Measurements from ENCODE around the gene POLR2L.

Gene POLR2L

GRCh38 chr11:797296-798092 lies 44.8 kb downstream of the POLR2L start:
- peak in 55 of 58 donors; percentile 19 to 91 (median 76) for DNase-seq

DNA sequence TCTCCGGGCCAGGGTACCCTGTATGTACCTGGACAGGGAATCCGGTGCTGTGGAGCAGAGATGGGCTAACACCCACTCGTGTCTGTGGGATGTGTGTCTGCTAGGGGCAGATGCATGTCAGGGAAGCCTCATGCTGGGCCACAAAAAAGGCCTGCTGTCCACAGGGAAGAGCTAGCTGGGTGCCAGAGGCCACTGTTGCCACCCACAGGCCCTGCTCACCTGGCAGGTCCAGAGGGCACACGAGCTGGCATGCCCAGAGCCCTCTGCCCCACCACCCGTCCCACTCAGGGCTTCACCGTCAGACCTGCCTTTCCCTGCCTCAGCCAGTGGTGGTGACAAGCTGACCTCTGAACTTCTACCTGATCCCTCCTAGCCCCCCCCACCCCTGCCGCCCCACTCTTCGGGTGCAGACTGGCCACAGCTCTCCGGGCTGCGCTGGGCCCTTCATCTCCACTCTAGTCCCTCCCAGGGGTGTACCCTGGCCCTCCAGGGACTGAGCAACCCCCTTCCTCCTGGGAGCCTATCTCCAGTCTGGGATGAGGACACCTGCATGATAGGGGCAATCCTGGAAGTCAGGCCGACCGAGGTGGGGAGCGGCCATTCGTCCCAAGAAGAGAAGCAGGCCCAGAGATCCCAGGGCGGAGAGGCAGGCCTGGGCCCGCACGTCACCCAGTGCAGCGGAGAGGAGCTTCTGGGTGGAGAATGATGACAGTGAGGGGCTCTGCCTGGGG lies 45.6 kb downstream of the POLR2L start:
- DNase-seq = no peak

DNA sequence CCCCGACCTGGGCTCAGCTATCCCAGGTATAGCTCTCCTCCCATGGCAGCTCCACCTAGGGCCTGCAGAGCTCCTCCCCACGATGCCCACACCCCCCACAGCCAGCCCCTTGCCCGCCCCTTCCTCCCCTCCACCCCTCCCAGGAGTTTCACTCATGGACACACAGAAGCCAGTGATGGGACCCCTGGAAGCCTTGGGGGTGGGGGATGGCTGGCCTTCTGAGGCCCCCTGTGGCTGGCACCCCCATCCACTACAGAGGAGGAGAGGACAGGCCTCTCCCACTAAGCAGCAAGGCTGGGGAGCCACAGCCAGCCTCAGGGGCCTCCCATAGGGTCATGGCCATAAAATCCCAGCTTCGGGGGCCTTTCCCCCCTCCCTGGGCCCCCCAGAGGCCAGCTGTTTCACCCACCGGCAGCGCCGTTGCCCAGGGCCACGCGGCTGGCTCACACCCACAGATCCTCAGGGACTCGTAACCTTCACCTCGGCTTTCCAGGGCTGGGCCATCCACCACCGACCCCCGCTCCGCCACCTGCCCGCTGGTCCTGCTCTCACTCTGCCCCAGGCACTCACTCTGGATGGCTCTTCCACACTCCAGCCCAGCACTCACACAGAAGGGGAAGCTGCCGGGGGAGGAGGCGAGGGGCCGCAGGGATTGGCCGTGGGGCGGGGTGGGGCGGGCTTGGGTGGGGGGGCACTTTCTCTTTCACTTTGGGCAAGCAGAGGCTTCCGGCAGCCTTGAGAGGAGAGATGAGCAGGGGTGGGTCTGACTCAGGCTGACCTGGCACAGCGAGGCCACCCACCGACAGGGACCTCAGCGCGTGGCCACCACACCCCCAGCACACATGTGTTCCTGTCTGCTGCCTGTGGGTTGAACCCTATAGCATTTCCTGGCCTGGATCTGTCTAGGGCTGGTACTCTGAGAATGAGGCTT lies 46.4 kb downstream of the POLR2L start:
- peak in 39 of 58 donors; percentile 25 to 71 (median 50) for DNase-seq

DNA sequence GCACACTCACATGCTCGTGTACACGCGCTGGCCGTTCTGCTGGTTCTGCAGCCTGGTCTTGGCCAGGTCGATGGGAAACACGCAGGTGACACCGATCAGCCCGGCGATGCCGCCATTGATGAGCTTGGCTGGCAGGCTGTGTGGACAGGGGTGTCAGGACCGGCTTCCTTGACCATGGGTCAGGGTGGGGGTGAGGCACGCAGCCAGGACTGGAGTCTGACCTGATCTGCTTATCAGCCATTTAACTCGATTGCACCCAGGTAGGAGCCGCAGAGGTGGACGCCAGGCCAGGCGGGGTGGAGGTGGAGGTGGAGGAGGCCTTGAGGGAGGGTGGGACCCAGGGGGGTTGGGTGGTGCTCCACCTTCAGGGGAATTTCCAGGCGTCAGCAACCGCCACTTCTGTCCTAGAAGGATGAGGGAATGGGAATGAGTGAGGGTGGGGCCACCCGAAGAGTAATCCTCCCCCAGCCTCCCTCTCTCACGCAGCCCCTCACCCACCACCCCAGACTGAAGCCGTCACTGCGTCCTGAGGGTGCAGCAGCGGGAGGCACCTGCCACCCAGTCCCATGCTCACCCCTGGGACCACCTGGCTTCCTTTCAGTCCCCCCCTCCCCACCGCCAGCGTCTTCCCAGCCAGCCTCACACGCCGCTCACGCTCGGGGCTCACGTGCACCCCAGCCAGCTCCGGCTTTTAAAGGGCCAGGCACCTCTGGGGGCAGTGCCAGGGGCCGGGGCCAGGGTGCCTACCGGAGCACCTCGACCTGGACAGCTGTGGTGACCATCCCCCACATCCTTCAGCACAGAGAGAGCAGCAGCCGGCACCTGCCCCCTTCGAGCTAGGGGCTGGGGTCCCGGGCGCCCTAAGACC lies 47.3 kb downstream of the POLR2L start:
- peak in 15 of 58 donors; percentile 13 to 57 (median 45) for DNase-seq

DNA sequence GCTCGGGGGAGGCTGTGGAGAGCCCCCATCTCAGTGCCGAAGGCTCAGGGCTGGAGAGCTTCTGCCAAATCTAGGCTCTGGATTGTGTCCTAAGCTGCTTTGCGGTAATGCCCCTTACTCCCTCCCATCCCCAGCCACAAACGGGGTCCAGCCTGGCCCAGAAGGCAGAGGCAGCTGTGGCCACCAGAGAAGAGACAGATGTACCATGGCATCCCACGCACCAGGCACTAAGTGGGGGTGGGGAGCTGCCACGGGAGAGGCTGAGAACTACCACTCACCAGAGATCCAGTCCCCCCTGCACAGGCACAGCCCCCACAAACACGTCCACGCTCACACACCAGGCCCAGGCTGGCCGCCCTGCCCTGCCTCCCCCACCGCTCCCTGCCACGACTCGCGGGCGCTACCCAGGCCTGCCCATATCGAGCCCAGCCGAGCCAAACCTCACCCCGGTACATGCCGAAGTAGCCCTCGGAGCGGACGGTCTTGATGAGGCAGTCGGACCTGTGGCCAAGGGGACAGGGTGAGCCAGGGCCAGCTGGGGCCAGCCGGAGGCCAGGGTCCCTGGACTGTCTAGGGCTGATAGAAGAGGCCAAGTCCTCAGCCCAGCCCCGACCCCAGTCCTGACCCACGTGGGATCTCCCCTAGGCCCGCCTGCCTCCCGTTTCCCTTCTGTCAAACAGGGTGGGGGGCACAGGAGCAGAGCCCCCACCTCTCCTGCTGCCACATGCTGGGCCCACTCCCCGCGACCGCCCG lies 48.1 kb downstream of the POLR2L start:
- peak in 3 of 58 donors; percentile 16 to 38 (median 16) for DNase-seq

- no peak for DNase-seq
Observed at GRCh38 chr11:793556-793955, 48.8 kb downstream of the POLR2L start.

GRCh38 chr11:792873-793272 lies 49.5 kb downstream of the POLR2L start:
- no peak for DNase-seq

- DNase-seq = no peak
Observed at GRCh38 chr11:792535-792821, 49.9 kb downstream of the POLR2L start.

GRCh38 chr11:791658-792534 lies 50.4 kb downstream of the POLR2L start:
- DNase-seq = no peak

- DNase-seq = no peak
Observed at GRCh38 chr11:790721-791564, 51.4 kb downstream of the POLR2L start.

DNA sequence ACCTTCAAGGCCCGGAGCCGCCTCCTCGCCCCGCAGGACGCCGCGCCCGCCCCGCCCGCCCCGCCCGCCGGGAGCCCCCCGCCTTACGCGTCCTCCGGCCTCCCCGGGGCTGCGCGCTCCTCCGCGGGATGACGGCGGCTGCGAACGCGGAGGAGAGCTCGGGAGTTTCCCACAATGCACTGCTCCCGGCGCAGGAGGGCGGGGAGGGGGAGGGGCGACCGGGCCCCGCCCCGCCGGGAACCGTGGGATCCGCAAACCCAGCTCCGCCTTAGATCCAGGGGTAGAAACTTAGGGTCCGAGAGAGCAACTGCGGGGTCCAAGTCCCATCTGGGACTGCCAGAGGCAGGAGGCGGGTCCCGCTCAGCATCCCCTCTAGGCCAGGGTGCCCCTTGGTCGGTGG lies 52.4 kb downstream of the POLR2L start, which contains the start of gene CEND1:
Gene CEND1 (minus strand): TSS at position 148 of the 400 bp plus-strand sequence. CDS start 1,514 bp downstream, outside the sequence.
- DNase-seq = peak in 51 of 58 donors; percentile 18 to 79 (median 57)

Data from anterior cingulate cortex (tissue), 58 donors.